ENCODE data around the gene PHF24.

- TF ChIP-seq CTCF (IDR thresholded peaks at IDR 0.05), result no peak
- no peak for TF ChIP-seq POLR2AphosphoS5 (IDR thresholded peaks at IDR 0.05)
- no peak for TF ChIP-seq POLR2A (IDR thresholded peaks at IDR 0.05; ENCODE audit: low read depth)
These were observed 22.2 kb downstream of the PHF24 start for GRCh38 chr9:34980181-34980761.
